ENCODE measurements around the gene PRKD2. TPM values are rescaled to one million over a fixed set of nuclear protein-coding genes. Genes with fewer than 3 reads are reported as not detected.

Gene PRKD2
- total RNA-seq, 4 donors from 2014 or later = 28.8 to 54.2 (median 31.8) TPM

GRCh38 chr19:46745521-46746280 lies 28.8 kb upstream of the PRKD2 start, which contains the start of gene FKRP:
Gene FKRP, plus strand, starts transcription at chr19:46746057. Its CDS starts 9,394 bp downstream, at chr19:46755451.
- H3K4me3 ChIP-seq = peak within 1 kb of the TSS; percentile 95 to 100 (median 98)
- 0% methylated on average over 19 to 22 of the region's 68 CpGs for WGBS, 2 donors
- intact Hi-C loops (cut with DNase I) = no loop called here
- H3K27ac ChIP-seq = peak within 1 kb of the TSS; percentile 88 to 97 (median 94)
- no peaks in the 10 kb centered on the region for H3K27me3 ChIP-seq
- peaks cover 26 to 79% (median 43%) of the 10 kb centered on the region in 3 donors for H3K4me1 ChIP-seq
- TF ChIP-seq CTCF (IDR thresholded peaks at IDR 0.05) = no peak
- TF ChIP-seq POLR2A (IDR thresholded peaks at IDR 0.05) = no peak
- DNase-seq = no peak
- H3K9me3 ChIP-seq = no peaks in the 10 kb centered on the region
- peaks cover 0 to 17% (median 0%) of the 10 kb centered on the region in 3 donors for H3K36me3 ChIP-seq

- Histone ChIP-seq H3K36me3 (peaks cover 0 to 22% (median 0%) of the 10 kb centered on the region in 3 donors), H3K4me3 (peak overlapping the region; percentile 95 to 100 (median 98)), H3K4me1 (peaks cover 26 to 81% (median 49%) of the 10 kb centered on the region in 3 donors), H3K27ac (peak overlapping the region in 3 of 4 donors; percentile 91 to 97 (median 97)), H3K9me3 (no peaks in the 10 kb centered on the region), H3K27me3 (no peaks in the 10 kb centered on the region)
- intact Hi-C loops (cut with DNase I) = no loop called here
- no peak for TF ChIP-seq POLR2A (IDR thresholded peaks at IDR 0.05)
- no peak for TF ChIP-seq CTCF (IDR thresholded peaks at IDR 0.05)
- no peak for DNase-seq
- WGBS, 2 donors = 14 to 18% methylated on average over 8 of the region's 8 CpGs
These were observed 28.1 kb upstream of the PRKD2 start for GRCh38 chr19:46745030-46745429.

DNA sequence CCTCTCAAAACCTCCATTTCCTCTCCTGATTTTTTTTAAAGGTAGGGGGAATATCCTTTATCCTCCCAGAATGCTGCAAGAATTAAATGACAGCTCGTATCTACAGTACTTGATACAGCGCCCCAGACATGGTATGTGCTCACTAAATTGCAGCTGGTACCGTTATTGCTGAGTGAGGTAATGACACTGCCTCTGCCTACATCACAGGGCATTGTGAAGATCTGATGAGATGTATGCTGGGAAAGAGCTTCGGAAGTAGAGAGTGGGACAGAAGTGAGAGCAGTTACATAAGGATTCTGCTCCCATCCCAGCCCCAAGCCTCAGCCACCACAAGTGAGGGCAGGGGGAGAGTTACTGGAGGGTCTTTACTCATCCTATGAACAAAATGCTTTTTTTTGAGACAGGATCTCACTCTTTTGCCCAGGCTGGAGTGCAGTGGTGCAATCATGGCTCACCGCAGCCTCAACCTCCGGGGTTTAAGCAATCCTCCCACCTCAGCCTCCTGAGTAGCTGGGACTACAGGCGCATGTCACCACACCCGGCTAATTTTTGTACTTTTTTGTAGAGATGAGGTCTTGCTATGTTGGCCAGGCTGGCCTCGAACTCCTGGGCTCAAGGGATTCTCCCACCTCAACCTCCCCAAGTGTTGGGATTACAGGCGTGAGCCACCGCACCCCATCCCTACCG lies 27.2 kb upstream of the PRKD2 start:
- TF ChIP-seq CTCF (IDR thresholded peaks at IDR 0.05) (no peak), POLR2A (IDR thresholded peaks at IDR 0.05) (no peak)
- intact Hi-C loops (cut with DNase I) = no loop called here
- no peak for DNase-seq
- H3K27me3 ChIP-seq = no peaks in the 10 kb centered on the region
- 78 to 89% methylated on average over 11 of the region's 12 CpGs for WGBS, 2 donors
- peaks cover 0 to 30% (median 7%) of the 10 kb centered on the region in 3 donors for H3K36me3 ChIP-seq
- H3K27ac ChIP-seq = no peak overlapping the region
- no peaks in the 10 kb centered on the region for H3K9me3 ChIP-seq
- peak overlapping the region in 2 of 4 donors; percentile 98 to 100 for H3K4me3 ChIP-seq
- peaks cover 26 to 84% (median 57%) of the 10 kb centered on the region in 3 donors for H3K4me1 ChIP-seq

- no peak overlapping the region for H3K4me3 ChIP-seq
- whole genome bisulfite sequencing, 2 donors = 65 to 76% methylated on average over 4 of the region's 4 CpGs
- no peak for DNase-seq
- TF ChIP-seq POLR2A (IDR thresholded peaks at IDR 0.05) (no peak), CTCF (IDR thresholded peaks at IDR 0.05) (no peak)
- no peaks in the 10 kb centered on the region for H3K27me3 ChIP-seq
- H3K36me3 ChIP-seq = peaks cover 1 to 41% (median 11%) of the 10 kb centered on the region in 3 donors
- intact Hi-C loops (cut with DNase I) = no loop called here
- no peak overlapping the region for H3K27ac ChIP-seq
- peaks cover 26 to 90% (median 57%) of the 10 kb centered on the region in 3 donors for H3K4me1 ChIP-seq
- no peaks in the 10 kb centered on the region for H3K9me3 ChIP-seq
These were observed 26.1 kb upstream of the PRKD2 start for GRCh38 chr19:46742926-46743480.

Measured in esophagus squamous epithelium (tissue), 5 donors.